ENCODE results near the gene PDE11A.

GRCh38 chr2:177828557-177828956 lies 244.0 kb downstream of the PDE11A start:
- no peak for TF ChIP-seq CTCF (IDR thresholded peaks at IDR 0.05)
- no peak for TF ChIP-seq POLR2A (IDR thresholded peaks at IDR 0.05)
- TF ChIP-seq POLR2AphosphoS5 (IDR thresholded peaks at IDR 0.05), result no peak
